GM10847 (cell line): ENCODE data around the gene DPP9.

Source experiments
- POLR2A ChIP-seq: IDR thresholded peaks from 2 replicates; pipeline ENCODE4 v1.6.1; 2011; ENCODE audit not compliant: insufficient read length; ENCODE audit errors: extremely low read depth

DPP9 gene

DNA sequence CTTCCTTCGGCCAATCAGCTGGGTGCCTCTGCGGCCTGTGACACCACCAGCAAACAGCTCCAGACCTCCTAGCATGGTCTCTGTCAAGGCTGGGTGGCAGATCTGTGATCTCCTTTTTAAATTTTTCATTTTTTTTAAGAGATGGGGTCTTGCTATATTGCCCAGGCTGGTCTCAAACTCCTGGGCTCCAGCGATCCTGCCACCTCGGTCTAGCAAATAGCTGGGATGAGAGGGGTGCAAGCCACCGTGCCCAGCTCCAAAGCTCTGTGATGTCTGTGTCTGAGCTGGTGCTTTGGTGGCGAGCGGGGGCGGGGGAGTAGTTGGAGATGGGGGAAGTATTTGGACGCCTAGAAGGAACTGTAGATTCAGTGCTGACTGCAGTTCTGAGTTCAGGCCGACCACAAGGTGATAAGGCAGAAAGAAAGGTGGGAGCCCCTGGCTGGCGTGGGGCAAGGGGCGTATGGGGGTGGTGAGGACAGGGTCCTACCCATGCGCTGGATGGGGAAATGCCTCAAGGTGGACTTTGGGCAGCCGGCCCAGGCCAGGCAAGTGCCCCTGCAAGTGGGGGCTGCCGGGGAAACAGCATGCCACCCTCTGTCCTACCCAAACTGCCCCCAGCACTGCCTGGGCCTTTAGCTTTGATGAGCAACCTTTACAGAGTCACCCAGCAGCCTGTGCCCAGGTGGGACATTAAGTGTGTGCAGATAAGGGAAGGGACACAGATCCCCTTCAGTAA lies 5.5 kb downstream of the DPP9 start:
- no peak for TF ChIP-seq POLR2A

DNA sequence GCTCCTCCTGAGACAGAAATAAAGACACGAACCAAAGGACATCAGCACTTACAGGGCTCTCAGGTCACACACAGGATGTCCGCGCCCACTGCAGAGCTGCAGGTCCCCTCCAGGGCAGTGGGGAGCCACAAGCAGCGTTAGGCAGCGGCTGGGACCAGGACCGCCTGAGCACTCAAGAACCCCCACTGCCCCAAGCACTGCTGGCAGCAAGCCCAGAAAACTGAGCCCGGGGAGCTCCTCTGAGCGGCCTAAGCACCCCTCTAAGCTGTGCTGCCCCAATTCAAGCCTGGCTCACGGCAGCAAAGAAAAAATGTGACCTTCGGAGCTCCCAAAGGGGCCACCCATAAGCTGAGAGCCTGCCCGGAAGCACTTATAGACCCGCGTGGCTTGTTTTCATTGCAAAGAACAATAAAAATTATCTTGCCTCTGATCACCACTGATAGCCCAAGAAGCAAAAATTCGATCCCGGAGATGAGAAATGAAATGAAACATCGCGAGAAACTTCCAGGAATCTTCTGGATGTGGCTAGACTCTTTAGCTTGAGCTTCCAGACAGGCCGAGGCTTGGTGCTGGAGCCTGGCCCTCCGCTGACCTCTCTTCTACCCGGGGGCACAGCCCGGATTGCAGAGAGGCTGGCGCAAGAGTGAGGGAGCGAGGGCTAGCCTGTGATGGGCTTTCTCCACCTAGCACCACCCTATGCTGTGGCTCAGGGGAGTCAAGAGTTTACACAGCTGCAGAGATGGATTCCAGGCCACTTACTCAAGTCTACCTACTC lies 6.3 kb downstream of the DPP9 start:
- TF ChIP-seq POLR2A, result no peak

DNA sequence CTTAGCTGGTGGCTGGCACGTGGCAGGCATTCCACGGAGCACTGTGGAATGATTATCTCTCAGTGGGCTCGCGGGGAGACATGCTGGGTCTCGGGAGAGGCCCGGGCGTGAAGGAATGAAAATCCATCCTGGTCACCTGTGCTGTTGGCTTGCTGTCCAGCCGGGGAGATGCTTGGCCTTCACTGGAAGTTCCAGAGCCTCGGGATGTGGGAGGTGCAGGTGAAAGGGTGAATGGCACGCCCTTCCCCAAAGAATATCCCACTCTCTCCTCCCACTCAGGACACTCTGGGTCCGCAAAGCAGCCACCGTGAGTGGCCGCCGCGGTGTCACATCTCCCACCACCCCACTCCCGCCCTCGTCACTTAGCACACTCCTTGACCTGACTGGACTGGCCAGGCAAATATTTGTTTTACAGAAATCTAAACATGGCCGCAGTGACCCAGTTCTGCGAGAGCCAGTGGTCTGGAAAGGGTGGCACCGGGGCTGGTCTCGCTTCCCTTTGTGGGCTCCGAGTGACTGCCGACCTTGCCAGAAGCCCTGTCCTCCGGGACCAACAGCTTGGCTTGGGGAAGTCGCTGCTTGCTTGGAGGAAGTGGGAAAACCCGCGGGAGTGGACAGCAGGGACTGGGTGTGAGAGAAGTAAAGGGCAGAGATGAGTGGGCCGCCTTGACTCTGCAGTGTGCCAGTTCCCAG lies 8.0 kb downstream of the DPP9 start:
- no peak for TF ChIP-seq POLR2A

DNA sequence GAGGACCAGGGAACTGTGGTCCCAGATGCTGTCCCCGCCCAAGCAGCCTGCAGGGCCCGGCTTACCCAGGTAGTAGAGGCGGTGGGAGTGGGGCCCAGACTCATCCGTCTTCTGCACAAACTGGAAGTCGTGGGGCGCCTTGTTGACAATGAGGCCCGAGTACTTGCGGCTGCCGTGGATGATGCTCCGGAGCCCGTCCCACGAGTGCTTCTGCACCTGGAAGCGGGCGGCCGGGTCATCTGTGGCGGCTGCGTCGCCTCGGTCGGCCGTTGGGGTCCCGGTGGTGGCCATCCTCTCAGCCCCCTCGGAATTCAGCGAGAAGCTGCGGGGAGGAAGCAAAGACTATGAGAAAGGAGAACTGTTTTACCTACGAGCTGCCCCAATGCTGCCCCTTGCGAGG lies 9.6 kb downstream of the DPP9 start:
- TF ChIP-seq POLR2A, result no peak

DNA sequence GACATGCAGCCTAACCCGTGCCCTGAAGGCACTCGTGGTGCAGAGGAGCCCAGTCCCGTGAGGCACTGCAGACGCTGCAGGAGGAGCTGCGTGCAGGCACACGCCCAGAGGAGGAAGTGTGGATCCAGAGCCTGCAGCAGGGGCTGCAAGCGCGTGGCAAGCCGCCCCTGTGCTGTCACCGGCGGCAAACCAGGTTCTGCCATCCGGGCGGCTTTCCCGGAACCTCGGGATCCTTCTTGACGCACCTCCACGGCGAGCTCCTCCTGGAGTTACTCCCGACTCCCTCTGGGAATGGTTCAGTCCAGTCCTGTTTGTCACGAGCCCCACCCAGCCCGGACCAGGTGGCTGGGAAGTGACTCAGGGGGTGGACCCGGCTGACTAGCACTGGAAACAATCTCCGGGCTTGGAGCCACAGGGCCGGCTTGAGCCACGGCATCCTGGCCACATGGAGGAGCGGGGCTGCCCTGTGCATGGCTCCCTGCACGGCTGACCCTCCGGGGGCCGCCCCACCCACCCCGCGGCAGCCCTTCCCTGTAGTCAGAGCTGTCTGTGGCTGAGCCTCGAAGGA lies 10.2 kb downstream of the DPP9 start:
- TF ChIP-seq POLR2A, result no peak

DNA sequence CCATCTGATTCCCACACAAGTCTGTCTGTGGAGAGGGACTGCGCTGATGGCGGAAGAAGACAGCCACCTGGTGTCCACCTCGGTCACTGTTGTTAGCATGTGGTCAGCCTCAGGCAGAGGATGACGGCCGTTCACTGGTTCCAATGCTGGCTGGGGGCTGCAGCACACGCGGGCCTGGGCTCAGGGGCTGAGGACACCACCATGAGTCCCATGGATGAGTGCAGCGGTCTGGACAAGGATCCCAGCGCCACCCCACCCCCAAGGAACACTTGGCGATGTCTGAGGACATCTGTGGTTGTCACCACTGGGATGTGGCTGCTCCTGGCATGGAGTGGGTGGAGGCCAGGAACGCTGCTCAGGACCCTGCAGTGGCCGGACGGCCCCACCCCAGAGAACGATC lies 10.9 kb downstream of the DPP9 start:
- TF ChIP-seq POLR2A, result no peak

DNA sequence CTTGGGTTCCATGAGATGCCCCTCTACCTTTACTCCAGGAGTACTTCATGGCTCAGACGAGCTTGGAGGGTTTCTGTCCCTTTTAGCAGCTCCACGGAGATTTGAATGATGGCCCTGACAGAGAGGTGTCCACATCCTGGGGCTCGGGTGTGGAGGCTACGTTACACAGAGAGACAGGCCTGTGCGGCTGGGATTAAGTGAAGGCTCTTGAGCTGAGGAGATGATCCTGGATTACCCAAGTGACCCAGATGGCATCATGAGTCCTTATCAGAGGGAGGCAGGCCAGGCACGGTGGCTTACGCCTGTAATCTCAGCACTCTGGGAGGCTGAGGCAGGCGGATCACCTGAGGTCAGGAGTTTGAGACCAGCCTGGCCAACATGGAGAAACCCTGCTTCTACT lies 12.4 kb downstream of the DPP9 start:
- no peak for TF ChIP-seq POLR2A

DNA sequence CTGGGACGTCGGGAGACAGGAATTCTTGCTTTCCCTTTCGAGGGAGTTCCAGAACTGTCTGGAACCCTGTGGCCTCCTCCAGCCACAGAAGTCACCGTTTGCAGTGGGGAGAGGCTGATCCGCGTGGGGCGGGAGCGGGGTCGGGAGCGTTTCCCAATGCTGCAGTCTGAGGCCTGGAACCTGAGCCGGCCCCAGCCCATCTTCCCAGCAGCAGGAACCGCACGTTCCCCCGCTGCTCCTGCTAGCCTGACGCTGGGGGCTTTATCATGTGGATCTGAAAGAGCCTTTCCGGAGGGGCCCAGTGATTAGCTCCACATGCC lies 13.4 kb downstream of the DPP9 start:
- TF ChIP-seq POLR2A, result no peak

DNA sequence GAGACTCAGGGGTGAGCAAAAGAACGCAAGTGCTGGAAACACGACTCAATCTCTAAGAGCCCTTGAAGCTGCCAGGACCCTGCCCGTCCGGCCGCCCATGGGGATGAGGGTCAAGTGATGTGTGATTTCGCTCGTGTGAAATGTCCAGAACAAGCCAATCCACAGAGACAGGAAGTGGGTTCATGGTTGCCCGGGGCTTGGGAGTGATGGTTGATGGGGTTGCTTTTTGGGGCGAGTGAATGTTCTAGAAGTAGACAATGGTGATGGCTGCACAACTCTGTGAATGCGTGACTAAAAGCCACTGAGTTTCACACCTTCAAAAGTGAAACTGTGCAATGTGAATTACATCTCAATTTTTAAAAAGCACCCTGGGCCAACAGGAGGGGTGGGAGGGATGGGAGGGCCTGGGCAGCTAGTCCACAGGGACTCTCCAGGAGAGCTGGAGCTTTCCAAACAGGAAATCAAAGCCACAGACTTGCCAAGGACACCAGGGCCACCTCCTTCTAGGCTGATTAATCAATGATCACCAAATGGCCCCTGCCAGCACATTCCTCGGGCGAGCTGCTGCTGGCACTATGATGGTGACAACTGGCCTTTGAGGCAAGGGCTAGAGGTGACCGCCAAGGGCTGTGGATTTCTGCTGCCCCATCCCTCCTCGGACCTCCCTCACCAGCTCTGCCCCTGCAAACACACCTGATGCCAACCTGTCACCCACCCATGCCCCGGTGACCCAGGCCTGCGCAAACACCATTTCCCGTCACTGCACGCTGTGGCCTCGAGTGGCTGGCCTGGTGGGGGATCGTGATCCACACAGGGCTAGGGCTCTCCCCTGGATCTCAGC lies 14.0 kb downstream of the DPP9 start:
- no peak for TF ChIP-seq POLR2A

DNA sequence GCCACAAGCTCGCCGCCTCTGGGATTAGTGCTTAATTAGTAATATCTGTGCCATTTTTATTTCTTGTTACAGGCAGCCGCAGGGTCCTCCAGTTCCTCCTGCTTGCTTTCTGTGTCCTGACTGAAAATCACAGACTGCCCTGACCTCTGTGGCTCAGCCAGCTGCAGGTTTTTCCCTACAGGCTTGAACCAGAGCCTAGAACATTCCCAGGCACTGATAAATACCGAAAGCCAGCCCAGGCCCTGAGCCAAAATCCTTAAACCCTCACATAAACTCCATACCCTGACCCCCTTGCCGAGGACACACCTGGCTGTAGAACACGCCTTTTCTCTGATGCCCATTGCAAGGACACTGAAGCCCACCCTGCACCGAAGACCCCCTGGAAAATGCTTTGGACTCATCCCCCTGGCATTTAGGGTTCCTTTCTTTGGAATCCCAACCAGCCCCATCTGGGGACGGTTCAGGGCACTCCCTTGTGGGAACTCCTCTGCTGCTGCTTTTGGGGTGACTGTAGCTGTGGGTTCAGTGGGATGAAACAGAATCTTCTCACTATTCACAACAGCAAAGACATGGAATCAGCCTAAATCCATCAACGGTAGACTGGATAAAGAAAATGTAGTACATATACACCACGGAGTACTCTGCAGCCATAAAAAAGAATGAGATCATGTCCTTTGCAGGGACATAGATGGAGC lies 15.5 kb downstream of the DPP9 start:
- TF ChIP-seq POLR2A, result no peak

DNA sequence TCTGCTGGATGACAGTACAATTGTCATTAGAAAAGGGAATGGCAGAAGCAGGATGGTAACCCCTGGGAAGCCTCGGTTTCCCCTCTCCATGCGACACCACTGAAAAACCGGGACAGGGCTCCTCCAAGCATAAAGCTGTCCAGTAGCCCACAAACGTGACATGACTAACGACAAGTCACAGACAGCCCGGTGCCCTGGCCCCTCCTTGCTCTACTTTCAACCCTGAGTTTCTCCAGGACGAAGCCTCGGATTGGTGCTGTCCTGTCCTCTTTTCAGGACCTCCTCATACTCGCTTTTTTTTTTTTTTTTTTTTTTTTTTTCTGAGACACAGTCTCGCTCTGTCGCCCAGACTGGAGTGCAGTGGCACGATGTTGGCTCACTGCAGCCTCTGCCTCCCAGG lies 16.3 kb downstream of the DPP9 start:
- TF ChIP-seq POLR2A, result no peak

DNA sequence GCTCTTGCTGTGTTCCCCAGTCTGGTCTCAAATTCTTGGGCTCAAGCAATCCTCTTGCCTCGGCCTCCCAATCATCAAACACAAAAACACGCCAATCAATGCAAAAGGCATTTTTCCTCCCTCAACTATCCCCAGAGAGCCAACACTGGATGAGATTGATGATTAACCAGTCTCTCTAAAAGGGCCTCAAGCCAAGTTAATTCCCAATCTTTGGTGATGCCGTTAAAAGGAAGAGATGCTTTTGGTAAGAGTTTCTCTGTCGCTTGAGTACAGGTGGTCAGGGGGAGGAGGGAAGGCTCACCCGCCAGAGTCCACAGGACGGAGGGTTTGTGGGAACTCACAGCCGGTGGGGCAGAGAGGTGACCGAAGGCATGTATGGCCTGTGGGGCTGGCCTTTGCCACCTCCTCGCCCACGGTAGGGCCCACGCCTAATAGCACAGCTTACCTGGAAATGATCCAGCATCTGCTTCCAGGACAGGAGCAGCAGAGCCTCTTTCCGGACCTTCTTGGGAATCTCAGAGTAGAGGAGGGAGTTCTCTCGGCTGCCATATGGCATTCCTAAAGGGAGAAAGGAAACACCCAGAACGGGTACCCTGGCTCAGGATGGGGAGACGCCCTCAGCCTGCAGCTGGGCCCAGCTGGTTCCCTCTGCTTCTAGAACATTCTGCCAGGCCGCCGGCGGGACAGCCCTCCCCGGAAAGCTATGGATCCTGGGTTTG lies 18.1 kb downstream of the DPP9 start:
- no peak for TF ChIP-seq POLR2A

DNA sequence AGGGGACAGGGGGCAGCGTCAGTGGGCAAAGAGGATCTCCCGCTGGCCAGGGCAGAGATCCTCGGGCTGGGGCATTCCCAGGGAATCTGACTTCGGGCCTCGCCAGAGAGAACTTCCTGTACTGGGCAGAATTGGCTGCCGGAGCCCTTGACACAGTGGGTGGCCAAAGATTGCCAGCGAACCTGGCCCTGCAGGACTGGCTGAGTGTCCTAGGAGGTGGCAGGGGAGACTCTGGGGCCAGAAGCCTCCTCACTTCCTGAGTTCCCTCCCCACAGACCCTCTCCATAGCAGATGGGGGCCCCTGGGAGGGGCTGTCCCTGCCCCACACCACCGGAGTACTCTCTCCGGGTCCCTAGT lies 19.3 kb downstream of the DPP9 start:
- TF ChIP-seq POLR2A, result no peak

DNA sequence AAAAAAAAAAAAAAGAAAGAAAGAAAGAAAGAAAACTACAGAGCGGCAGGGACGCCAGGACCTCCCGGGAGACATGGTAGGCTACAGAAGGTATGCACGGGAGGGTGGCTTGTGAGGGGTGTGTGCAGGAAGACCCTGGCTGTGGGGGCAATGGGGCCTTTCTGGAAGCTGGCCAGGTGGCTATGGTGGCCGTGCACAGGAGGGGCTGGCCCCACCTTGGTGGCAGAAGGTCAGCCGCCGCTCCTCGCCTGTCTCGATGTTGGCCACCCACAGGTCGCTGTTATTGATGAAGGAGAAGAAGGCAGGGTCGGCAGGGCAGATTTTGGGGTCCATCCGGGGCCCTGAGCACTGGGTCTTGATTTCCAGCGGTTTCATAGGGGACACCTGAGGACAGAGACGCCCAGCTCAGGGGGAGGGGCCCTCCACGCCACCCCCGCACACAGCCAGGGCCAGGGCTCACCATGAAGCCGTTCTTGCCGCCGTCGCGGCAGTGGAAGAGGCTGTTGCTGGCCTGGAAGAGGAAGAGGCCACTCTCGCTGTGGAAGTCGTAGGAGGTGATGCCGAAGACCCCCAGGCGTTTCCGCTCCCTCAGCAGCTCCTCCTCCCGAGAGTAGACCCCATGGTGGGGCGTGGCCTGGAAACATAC lies 19.8 kb downstream of the DPP9 start:
- no peak for TF ChIP-seq POLR2A

DNA sequence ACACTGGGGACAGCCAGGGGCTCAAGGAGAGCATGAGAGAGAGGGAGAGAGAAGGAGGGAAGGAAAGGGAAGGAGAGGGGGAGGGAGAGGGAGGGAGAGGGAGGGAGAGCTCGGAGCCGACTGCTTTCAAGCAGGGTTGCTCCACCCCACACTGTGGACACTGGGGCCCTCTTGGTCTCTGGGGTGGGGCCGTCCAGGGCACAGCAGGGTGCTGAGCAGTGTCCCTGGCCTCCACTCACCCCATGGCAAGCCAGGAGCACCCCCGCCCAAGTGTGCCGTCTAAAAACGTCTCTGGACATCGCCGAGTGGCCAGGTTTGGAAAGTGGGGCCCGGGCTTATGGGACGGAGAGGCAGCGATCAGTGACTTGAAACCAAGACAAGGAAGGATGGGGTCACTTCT lies 20.9 kb downstream of the DPP9 start:
- no peak for TF ChIP-seq POLR2A
